Embryonic facial prominence (tissue), 1 donor: ENCODE results near the gene ACTL9.

Experiments
- DNase-seq: peaks from one replicate; pipeline ENCODE4 v3.0.0-alpha.2; 2016; ENCODE audit errors: extremely low spot score

ACTL9 gene

GRCh38 chr19:8684001-8684902 lies 14.3 kb downstream of the ACTL9 start:
- DNase-seq = no peak

GRCh38 chr19:8682931-8683330 lies 15.7 kb downstream of the ACTL9 start:
- DNase-seq = no peak

- no peak for DNase-seq
Measured at GRCh38 chr19:8682472-8682871, 16.1 kb downstream of the ACTL9 start.

GRCh38 chr19:8681345-8682029 lies 17.1 kb downstream of the ACTL9 start:
- DNase-seq = no peak

- no peak for DNase-seq
Measured at GRCh38 chr19:8680676-8681344, 17.8 kb downstream of the ACTL9 start.

- no peak for DNase-seq
Measured at GRCh38 chr19:8678244-8678807, 20.3 kb downstream of the ACTL9 start.

GRCh38 chr19:8675066-8675465 lies 23.5 kb downstream of the ACTL9 start:
- DNase-seq = no peak

- DNase-seq = no peak
Measured at GRCh38 chr19:8673276-8673891, 25.2 kb downstream of the ACTL9 start.

GRCh38 chr19:8666814-8667405 lies 31.7 kb downstream of the ACTL9 start:
- DNase-seq = no peak

- DNase-seq = no peak
Measured at GRCh38 chr19:8665468-8666213, 33.0 kb downstream of the ACTL9 start.

- no peak for DNase-seq
Measured at GRCh38 chr19:8664671-8665057, 33.9 kb downstream of the ACTL9 start.

- no peak for DNase-seq
Measured at GRCh38 chr19:8663920-8664670, 34.5 kb downstream of the ACTL9 start.

- no peak for DNase-seq
Measured at GRCh38 chr19:8662263-8662662, 36.3 kb downstream of the ACTL9 start.

- DNase-seq = no peak
Measured at GRCh38 chr19:8659905-8660304, 38.7 kb downstream of the ACTL9 start.

GRCh38 chr19:8657869-8658268 lies 40.7 kb downstream of the ACTL9 start:
- no peak for DNase-seq

GRCh38 chr19:8655340-8655709 lies 43.3 kb downstream of the ACTL9 start:
- no peak for DNase-seq

- DNase-seq = no peak
Measured at GRCh38 chr19:8654591-8655339, 43.8 kb downstream of the ACTL9 start.

- no peak for DNase-seq
Measured at GRCh38 chr19:8648240-8648639, 50.4 kb downstream of the ACTL9 start.
